Measurements from ENCODE around the gene FOXP1. TPM values are rescaled to one million over a fixed set of nuclear protein-coding genes. Genes with fewer than 3 reads are reported as not detected.

Gene FOXP1
- total RNA-seq, 1 donor, result 195 TPM

DNA sequence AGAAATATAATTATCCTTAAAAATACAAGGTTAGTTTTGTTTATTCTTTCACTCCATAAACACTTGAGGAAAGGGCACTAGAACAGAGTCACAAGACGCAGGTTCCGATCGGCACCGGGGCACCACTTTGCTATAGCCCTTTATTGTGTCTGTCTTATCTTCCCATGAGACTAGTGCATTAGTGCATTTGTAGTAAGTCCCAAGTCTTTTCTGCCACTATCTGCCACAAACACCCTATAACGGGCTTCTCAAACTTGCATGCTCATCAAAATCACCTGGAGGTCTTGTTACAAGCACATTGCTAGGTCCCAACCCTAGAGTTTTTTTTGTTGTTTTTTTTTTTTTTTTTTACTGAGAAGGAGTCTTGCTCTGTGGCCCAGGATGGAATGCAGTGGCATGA, 213.1 kb downstream of the FOXP1 start:
- Histone ChIP-seq H3K4me3 (ENCODE audit: insufficient read depth, low read length) (no peak overlapping the region), H3K27ac (ENCODE audit: low read depth, low read length) (no peak overlapping the region), H2AFZ (ENCODE audit: low read length) (no peak overlapping the region), H3K4me1 (ENCODE audit: insufficient read depth, low read length) (peaks cover 13% of the 10 kb centered on the region), H3K27me3 (ENCODE audit: insufficient read depth, low read length) (no peaks in the 10 kb centered on the region), H3K36me3 (ENCODE audit: insufficient read depth, low read length) (no peaks in the 10 kb centered on the region), H3K9me3 (ENCODE audit: low read depth, low read length) (no peaks in the 10 kb centered on the region), H3K4me2 (ENCODE audit: insufficient read depth, low read length) (peak overlapping the region; percentile 3), H4K20me1 (ENCODE audit: insufficient read depth, low read length) (peaks cover 11% of the 10 kb centered on the region), H3K79me2 (ENCODE audit: insufficient read depth, low read length) (peaks cover 68% of the 10 kb centered on the region)
- TF ChIP-seq, protein P1, sequence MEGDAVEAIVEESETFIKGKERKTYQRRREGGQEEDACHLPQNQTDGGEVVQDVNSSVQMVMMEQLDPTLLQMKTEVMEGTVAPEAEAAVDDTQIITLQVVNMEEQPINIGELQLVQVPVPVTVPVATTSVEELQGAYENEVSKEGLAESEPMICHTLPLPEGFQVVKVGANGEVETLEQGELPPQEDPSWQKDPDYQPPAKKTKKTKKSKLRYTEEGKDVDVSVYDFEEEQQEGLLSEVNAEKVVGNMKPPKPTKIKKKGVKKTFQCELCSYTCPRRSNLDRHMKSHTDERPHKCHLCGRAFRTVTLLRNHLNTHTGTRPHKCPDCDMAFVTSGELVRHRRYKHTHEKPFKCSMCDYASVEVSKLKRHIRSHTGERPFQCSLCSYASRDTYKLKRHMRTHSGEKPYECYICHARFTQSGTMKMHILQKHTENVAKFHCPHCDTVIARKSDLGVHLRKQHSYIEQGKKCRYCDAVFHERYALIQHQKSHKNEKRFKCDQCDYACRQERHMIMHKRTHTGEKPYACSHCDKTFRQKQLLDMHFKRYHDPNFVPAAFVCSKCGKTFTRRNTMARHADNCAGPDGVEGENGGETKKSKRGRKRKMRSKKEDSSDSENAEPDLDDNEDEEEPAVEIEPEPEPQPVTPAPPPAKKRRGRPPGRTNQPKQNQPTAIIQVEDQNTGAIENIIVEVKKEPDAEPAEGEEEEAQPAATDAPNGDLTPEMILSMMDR (IDR thresholded peaks at IDR 0.05; ENCODE audit: extremely low read depth, low read depth, low read length), result no peak
- no peak for DNase-seq (ENCODE audit: insufficient read length, low spot score, missing footprints)

DNA sequence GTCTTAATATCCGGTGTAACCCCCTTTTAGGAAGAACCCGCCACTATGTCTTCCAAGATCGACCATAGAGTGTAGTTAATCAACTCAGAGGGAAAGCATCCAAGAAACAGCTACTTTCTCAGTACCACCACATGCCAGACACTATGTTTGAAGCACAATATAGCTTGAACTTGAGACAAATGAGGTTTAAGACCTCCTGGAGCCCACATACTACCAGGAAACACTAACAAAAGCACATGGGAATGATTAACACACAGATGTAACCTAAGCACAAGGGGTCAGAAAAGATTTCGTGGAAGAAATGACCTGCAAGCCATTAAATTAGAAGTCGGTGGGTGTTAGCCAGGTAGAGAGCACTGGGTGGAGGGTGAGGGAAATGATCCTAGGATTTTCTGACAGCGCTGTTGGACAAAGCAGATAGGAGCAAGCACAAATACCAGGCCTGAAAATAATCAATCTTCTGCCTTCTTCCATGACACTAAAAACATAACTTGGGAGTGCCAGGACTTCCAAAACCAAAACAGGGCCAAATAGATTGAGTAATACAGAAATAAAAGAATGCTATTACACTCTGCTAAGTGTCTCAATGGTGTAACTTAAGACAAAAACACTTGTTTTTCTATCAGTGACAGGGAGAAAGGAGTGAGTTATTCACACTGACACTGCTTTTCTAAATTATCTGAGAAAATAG, 213.7 kb downstream of the FOXP1 start:
- H2AFZ ChIP-seq (ENCODE audit: low read length), result no peak overlapping the region
- TF ChIP-seq, protein P1 (IDR thresholded peaks at IDR 0.05; ENCODE audit: extremely low read depth, low read depth, low read length), result no peak
- no peak overlapping the region for H3K4me3 ChIP-seq (ENCODE audit: insufficient read depth, low read length)
- H3K27ac ChIP-seq (ENCODE audit: low read depth, low read length), result no peak overlapping the region
- H3K4me1 ChIP-seq (ENCODE audit: insufficient read depth, low read length), result peaks cover 13% of the 10 kb centered on the region
- peaks cover 11% of the 10 kb centered on the region for H4K20me1 ChIP-seq (ENCODE audit: insufficient read depth, low read length)
- H3K79me2 ChIP-seq (ENCODE audit: insufficient read depth, low read length), result peaks cover 68% of the 10 kb centered on the region
- no peaks in the 10 kb centered on the region for H3K9me3 ChIP-seq (ENCODE audit: low read depth, low read length)
- no peaks in the 10 kb centered on the region for H3K36me3 ChIP-seq (ENCODE audit: insufficient read depth, low read length)
- no peaks in the 10 kb centered on the region for H3K27me3 ChIP-seq (ENCODE audit: insufficient read depth, low read length)
- H3K4me2 ChIP-seq (ENCODE audit: insufficient read depth, low read length), result peak overlapping the region; percentile 3
- DNase-seq (ENCODE audit: insufficient read length, low spot score, missing footprints), result no peak

- no peaks in the 10 kb centered on the region for H3K27me3 ChIP-seq (ENCODE audit: insufficient read depth, low read length)
- H3K27ac ChIP-seq (ENCODE audit: low read depth, low read length), result no peak overlapping the region
- peaks cover 13% of the 10 kb centered on the region for H3K4me1 ChIP-seq (ENCODE audit: insufficient read depth, low read length)
- TF ChIP-seq, protein P1 (IDR thresholded peaks at IDR 0.05; ENCODE audit: extremely low read depth, low read depth, low read length), result no peak
- DNase-seq (ENCODE audit: insufficient read length, low spot score, missing footprints), result no peak
- no peak overlapping the region for H3K4me3 ChIP-seq (ENCODE audit: insufficient read depth, low read length)
- peaks cover 58% of the 10 kb centered on the region for H3K79me2 ChIP-seq (ENCODE audit: insufficient read depth, low read length)
- no peak overlapping the region for H2AFZ ChIP-seq (ENCODE audit: low read length)
- H3K9me3 ChIP-seq (ENCODE audit: low read depth, low read length), result no peaks in the 10 kb centered on the region
- no peak overlapping the region for H3K4me2 ChIP-seq (ENCODE audit: insufficient read depth, low read length)
- H4K20me1 ChIP-seq (ENCODE audit: insufficient read depth, low read length), result peaks cover 9% of the 10 kb centered on the region
- H3K36me3 ChIP-seq (ENCODE audit: insufficient read depth, low read length), result no peaks in the 10 kb centered on the region
Measured at GRCh38 chr3:71366988-71367604, 216.4 kb downstream of the FOXP1 start.

GRCh38 chr3:71361334-71361890, 222.1 kb downstream of the FOXP1 start:
- H3K27ac ChIP-seq (ENCODE audit: low read depth, low read length), result no peak overlapping the region
- H3K4me3 ChIP-seq (ENCODE audit: insufficient read depth, low read length), result no peak overlapping the region
- no peaks in the 10 kb centered on the region for H3K4me1 ChIP-seq (ENCODE audit: insufficient read depth, low read length)
- no peak for DNase-seq (ENCODE audit: insufficient read length, low spot score, missing footprints)
- H3K79me2 ChIP-seq (ENCODE audit: insufficient read depth, low read length), result peaks cover 31% of the 10 kb centered on the region
- no peaks in the 10 kb centered on the region for H3K9me3 ChIP-seq (ENCODE audit: low read depth, low read length)
- no peaks in the 10 kb centered on the region for H3K27me3 ChIP-seq (ENCODE audit: insufficient read depth, low read length)
- H3K36me3 ChIP-seq (ENCODE audit: insufficient read depth, low read length), result peaks cover 7% of the 10 kb centered on the region
- H4K20me1 ChIP-seq (ENCODE audit: insufficient read depth, low read length), result peaks cover 13% of the 10 kb centered on the region
- TF ChIP-seq, protein P1 (IDR thresholded peaks at IDR 0.05; ENCODE audit: extremely low read depth, low read depth, low read length), result no peak
- H3K4me2 ChIP-seq (ENCODE audit: insufficient read depth, low read length), result no peak overlapping the region
- H2AFZ ChIP-seq (ENCODE audit: low read length), result no peak overlapping the region
